Loucy (cell line): ENCODE results near the gene MEF2A.

ENCODE experiments used
- H2AFZ ChIP-seq: fragments of 200-600 bp; sonication (generic); 2 replicates; pipeline ENCODE4 v1.6.0; 2016; ENCODE audit warnings: antibody characterized with exemption, mild to moderate bottlenecking, low read length, moderate library complexity
- H3F3A ChIP-seq: fragments of 200-600 bp; 2 replicates; pipeline ENCODE4 v1.6.0; 2016; ENCODE audit warnings: antibody characterized with exemption, low read depth, mild to moderate bottlenecking
- H3K27me3 ChIP-seq: fragments of 200-600 bp; sonication (generic); 2 replicates; pipeline ENCODE4 v1.6.1; 2014; ENCODE audit warnings: low read length, mild to moderate bottlenecking; ENCODE audit not compliant: insufficient read depth, poor library complexity, severe bottlenecking
- H3K36me3 ChIP-seq: fragments of 200-600 bp; sonication (generic); 2 replicates; pipeline ENCODE4 v1.6.1; 2016; ENCODE audit warnings: low read length; ENCODE audit not compliant: insufficient read depth
- H3K4me1 ChIP-seq: fragments of 200-600 bp; sonication (generic); 2 replicates; pipeline ENCODE4 v1.5.1; 2014; ENCODE audit warnings: low read length, mild to moderate bottlenecking; ENCODE audit not compliant: insufficient read depth, poor library complexity, severe bottlenecking
- H3K4me2 ChIP-seq: fragments of 200-600 bp; sonication (generic); 2 replicates; pipeline ENCODE4 v1.6.0; 2014; ENCODE audit warnings: antibody characterized with exemption, low read length, low read depth, mild to moderate bottlenecking; ENCODE audit not compliant: poor library complexity, severe bottlenecking
- H3K4me3 ChIP-seq: fragments of 200-600 bp; sonication (generic); 2 replicates; pipeline ENCODE4 v1.5.1; 2014; ENCODE audit warnings: low read length, mild to moderate bottlenecking, mixed read lengths; ENCODE audit not compliant: poor library complexity, severe bottlenecking
- H3K79me2 ChIP-seq: fragments of 200-600 bp; sonication (generic); 2 replicates; pipeline ENCODE4 v1.6.1; 2014; ENCODE audit warnings: low read length; ENCODE audit not compliant: insufficient read depth
- H3K9ac ChIP-seq: fragments of 200-600 bp; sonication (generic); 2 replicates; pipeline ENCODE4 v1.6.0; 2014; ENCODE audit warnings: mild to moderate bottlenecking, low read depth, low read length, moderate library complexity; ENCODE audit not compliant: poor library complexity, severe bottlenecking
- H3K9me2 ChIP-seq: fragments of 200-600 bp; sonication (generic); replicated peaks from 2 replicates; pipeline ENCODE4 v1.6.1; 2016; ENCODE audit warnings: low read depth, low read length, mixed read lengths
- H3K9me3 ChIP-seq: fragments of 200-600 bp; sonication (generic); 2 replicates; pipeline ENCODE4 v1.6.1; 2014; ENCODE audit warnings: mild to moderate bottlenecking, antibody characterized with exemption, low read length, low read depth; ENCODE audit not compliant: insufficient read depth
- H4K20me1 ChIP-seq: fragments of 200-600 bp; sonication (generic); 2 replicates; pipeline ENCODE4 v1.6.0; 2014; ENCODE audit warnings: antibody characterized with exemption, low read length, mild to moderate bottlenecking; ENCODE audit not compliant: insufficient read depth, poor library complexity, severe bottlenecking
- EZH2phosphoT487 ChIP-seq: fragments of 200-600 bp; IDR thresholded peaks from 2 replicates; pipeline ENCODE4 v1.6.1; 2018; ENCODE audit warnings: antibody characterized with exemption, mild to moderate bottlenecking, moderate library complexity, borderline replicate concordance
- TF ChIP-seq, protein P1 (sequence below): fragments of 200-600 bp; sonication (generic); conservative IDR thresholded peaks from 2 replicates; pipeline ENCODE4 v1.5.1; 2014; ENCODE audit warnings: mild to moderate bottlenecking, antibody characterized with exemption, low read length

Gene MEF2A

GRCh38 chr15:99594916-99595315 is 29.1 kb downstream of the MEF2A start:
- peaks cover 97% of the 10 kb centered on the region for H3K79me2 ChIP-seq
- no peak for TF ChIP-seq EZH2phosphoT487
- TF ChIP-seq, protein P1, sequence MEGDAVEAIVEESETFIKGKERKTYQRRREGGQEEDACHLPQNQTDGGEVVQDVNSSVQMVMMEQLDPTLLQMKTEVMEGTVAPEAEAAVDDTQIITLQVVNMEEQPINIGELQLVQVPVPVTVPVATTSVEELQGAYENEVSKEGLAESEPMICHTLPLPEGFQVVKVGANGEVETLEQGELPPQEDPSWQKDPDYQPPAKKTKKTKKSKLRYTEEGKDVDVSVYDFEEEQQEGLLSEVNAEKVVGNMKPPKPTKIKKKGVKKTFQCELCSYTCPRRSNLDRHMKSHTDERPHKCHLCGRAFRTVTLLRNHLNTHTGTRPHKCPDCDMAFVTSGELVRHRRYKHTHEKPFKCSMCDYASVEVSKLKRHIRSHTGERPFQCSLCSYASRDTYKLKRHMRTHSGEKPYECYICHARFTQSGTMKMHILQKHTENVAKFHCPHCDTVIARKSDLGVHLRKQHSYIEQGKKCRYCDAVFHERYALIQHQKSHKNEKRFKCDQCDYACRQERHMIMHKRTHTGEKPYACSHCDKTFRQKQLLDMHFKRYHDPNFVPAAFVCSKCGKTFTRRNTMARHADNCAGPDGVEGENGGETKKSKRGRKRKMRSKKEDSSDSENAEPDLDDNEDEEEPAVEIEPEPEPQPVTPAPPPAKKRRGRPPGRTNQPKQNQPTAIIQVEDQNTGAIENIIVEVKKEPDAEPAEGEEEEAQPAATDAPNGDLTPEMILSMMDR = no peak
- no peaks in the 10 kb centered on the region for H3K9me2 ChIP-seq
- peaks cover 22% of the 10 kb centered on the region for H4K20me1 ChIP-seq
- H3K4me3 ChIP-seq = no peak overlapping the region
- H3F3A ChIP-seq = no peaks in the 10 kb centered on the region
- H3K36me3 ChIP-seq = peaks cover 22% of the 10 kb centered on the region; the same call in 1 of the 2 replicates
- H2AFZ ChIP-seq = no peak overlapping the region
- peaks cover 3% of the 10 kb centered on the region; the same call in 1 of the 2 replicates for H3K9me3 ChIP-seq
- H3K4me2 ChIP-seq = no peak overlapping the region
- H3K9ac ChIP-seq = no peak overlapping the region
- H3K4me1 ChIP-seq = peaks cover 11% of the 10 kb centered on the region
- no peaks in the 10 kb centered on the region for H3K27me3 ChIP-seq

GRCh38 chr15:99598296-99598695 is 32.5 kb downstream of the MEF2A start:
- Histone ChIP-seq H3K4me1 (peaks cover 12% of the 10 kb centered on the region), H3K9me2 (no peaks in the 10 kb centered on the region), H3K4me3 (no peak overlapping the region), H4K20me1 (peaks cover 35% of the 10 kb centered on the region), H3K9ac (no peak overlapping the region), H2AFZ (no peak overlapping the region), H3F3A (no peaks in the 10 kb centered on the region), H3K4me2 (no peak overlapping the region), H3K79me2 (peaks cover 94% of the 10 kb centered on the region), H3K36me3 (peaks cover 32% of the 10 kb centered on the region), H3K27me3 (no peaks in the 10 kb centered on the region), H3K9me3 (peaks cover 3% of the 10 kb centered on the region; the same call in 1 of the 2 replicates)
- TF ChIP-seq EZH2phosphoT487 = no peak
- TF ChIP-seq, protein P1 = no peak

GRCh38 chr15:99603828-99604227 is 38.0 kb downstream of the MEF2A start:
- H3K4me1 ChIP-seq = peaks cover 12% of the 10 kb centered on the region
- no peak overlapping the region for H3K4me3 ChIP-seq
- H2AFZ ChIP-seq = no peak overlapping the region
- H3K4me2 ChIP-seq = no peak overlapping the region
- TF ChIP-seq, protein P1 = no peak
- no peak overlapping the region for H3K9ac ChIP-seq
- no peaks in the 10 kb centered on the region for H3K9me3 ChIP-seq
- H4K20me1 ChIP-seq = peaks cover 59% of the 10 kb centered on the region
- peaks cover 24% of the 10 kb centered on the region for H3K36me3 ChIP-seq
- H3K27me3 ChIP-seq = no peaks in the 10 kb centered on the region
- H3K9me2 ChIP-seq = no peaks in the 10 kb centered on the region
- H3F3A ChIP-seq = no peaks in the 10 kb centered on the region
- H3K79me2 ChIP-seq = peaks cover 95% of the 10 kb centered on the region
